HCT116 (cell line): ENCODE measurements around the gene VPS25. TPM values are rescaled to one million over a fixed set of nuclear protein-coding genes. Genes with fewer than 3 reads are reported as not detected.

Source experiments
- ATAC-seq: fragments of 200-7000 bp; cut with Tn5 transposase; 2 replicates; pipeline ENCODE4 v1.9.1; 2020; ENCODE audit warnings: mild to moderate bottlenecking, moderate library complexity
- BruUV-seq: library from RNA; stranded (reverse); fragments of 400-500 nt; replicated peaks from 2 replicates; lab custom pipeline; 2021; lab: Mats Ljungman, UMichigan
- CTCF ChIA-PET: fragments of 300-600 bp; sonication (Branson Sonifier 250); formaldehyde crosslinking; loops from one replicate; lab custom pipeline; 2021; ENCODE audit warnings: antibody characterized with exemption; lab: Charles Lee
- POLR2A ChIA-PET: fragments of 300-600, 350-600 bp; sonication (Branson Sonifier 250); formaldehyde crosslinking; loops from one replicate; lab custom pipeline; 2021; ENCODE audit warnings: antibody characterized with exemption; lab: Charles Lee
- RAD21 ChIA-PET, 2 experiments: fragments of 300-600 bp; sonication (Branson Sonifier 250); formaldehyde crosslinking; loops; one replicate each; lab custom pipeline; 2023; ENCODE audit warnings: low total read pairs in 2 of 2; ENCODE audit not compliant: uncharacterized antibody in 2 of 2, unreplicated experiment in 2 of 2, low non-redundant PET in 1 of 2; lab: Charles Lee
- DNase-seq: peaks from one replicate; pipeline ENCODE4 v3.0.0-alpha.2; 2010; ENCODE audit warnings: low read depth, low spot score
- H2AFZ ChIP-seq: fragments of 200-600 bp; shearing (Covaris generic), sonication (generic); 2 replicates; pipeline ENCODE4 v1.6.1; 2017; ENCODE audit warnings: low read depth, mixed run types, mixed read lengths, antibody characterized with exemption, low read length; ENCODE audit not compliant: poor library complexity, severe bottlenecking
- H3K27ac ChIP-seq: 2 replicates; pipeline ENCODE4 v1.5.1; 2012; ENCODE audit warnings: low read depth, low read length
- H3K27me3 ChIP-seq: fragments of 200-600 bp; sonication (generic); 2 replicates; pipeline ENCODE4 v1.6.1; 2016; ENCODE audit warnings: mixed run types, low read length, mixed read lengths; ENCODE audit not compliant: insufficient read depth
- H3K36me3 ChIP-seq, 2 experiments: fragments of 200-500 bp in 1 of 2; fragments of 200-600 bp in 1 of 2; sonication (Bioruptor generic) in 1 of 2; sonication (generic) in 1 of 2; 2 replicates each; pipeline versions ENCODE4 v1.5.1 to v1.6.1; 2014 to 2016; ENCODE audit warnings: low read length in 2 of 2, inconsistent platforms in 1 of 2, mixed read lengths in 1 of 2, mixed run types in 1 of 2; ENCODE audit not compliant: insufficient read depth in 2 of 2, control insufficient read depth in 1 of 2
- H3K4me1 ChIP-seq, 2 experiments: fragments of 200-600 bp in 1 of 2; sonication (generic) in 1 of 2; 2 replicates each; pipeline versions ENCODE4 v1.5.1 to v1.6.1; 2012 to 2017; ENCODE audit warnings: low read length in 2 of 2, inconsistent platforms in 1 of 2, mild to moderate bottlenecking in 1 of 2, mixed read lengths in 1 of 2, mixed run types in 1 of 2, moderate library complexity in 1 of 2; ENCODE audit not compliant: insufficient read depth in 2 of 2, control insufficient read depth in 1 of 2
- H3K4me2 ChIP-seq: fragments of 200-600 bp; sonication (generic); 2 replicates; pipeline ENCODE4 v1.6.1; 2017; ENCODE audit warnings: mixed run types, low read length, mixed read lengths
- H3K4me3 ChIP-seq, 2 experiments: fragments of 200-600 bp in 1 of 2; sonication (generic) in 1 of 2; replicated peaks in 1 of 2; 2 replicates each; pipeline ENCODE4 v1.5.1; 2011 to 2016; ENCODE audit warnings: low read length in 2 of 2, control low read depth in 1 of 2, low read depth in 1 of 2, mild to moderate bottlenecking in 1 of 2, mixed read lengths in 1 of 2, mixed run types in 1 of 2
- H3K79me2 ChIP-seq: fragments of 200-600 bp; sonication (generic); 2 replicates; pipeline ENCODE4 v1.6.1; 2017; ENCODE audit warnings: mild to moderate bottlenecking, mixed run types, low read length, moderate library complexity, mixed read lengths; ENCODE audit not compliant: insufficient read depth
- H3K9ac ChIP-seq: fragments of 200-600 bp; sonication (generic); 2 replicates; pipeline ENCODE4 v1.6.1; 2016; ENCODE audit warnings: low read length, mixed read lengths
- H3K9me2 ChIP-seq: fragments of 200-600 bp; sonication (generic), shearing (Covaris generic); 2 replicates; pipeline ENCODE4 v1.6.1; 2017; ENCODE audit warnings: mixed run types, mild to moderate bottlenecking, moderate library complexity; ENCODE audit not compliant: insufficient read depth
- H3K9me3 ChIP-seq, 2 experiments: fragments of 200-500 bp in 1 of 2; fragments of 200-600 bp in 1 of 2; sonication (Bioruptor generic) in 1 of 2; sonication (generic) in 1 of 2; 2 replicates each; pipeline ENCODE4 v1.6.1; 2014 to 2017; ENCODE audit warnings: low read length in 2 of 2, mixed read lengths in 2 of 2, inconsistent platforms in 1 of 2, low read depth in 1 of 2, mild to moderate bottlenecking in 1 of 2, mixed run types in 1 of 2, moderate library complexity in 1 of 2; ENCODE audit not compliant: control insufficient read depth in 1 of 2, insufficient read depth in 1 of 2
- H4K20me1 ChIP-seq: fragments of 200-600 bp; sonication (generic), shearing (Covaris generic); 2 replicates; pipeline ENCODE4 v1.6.1; 2017; ENCODE audit warnings: mixed run types, mild to moderate bottlenecking, moderate library complexity; ENCODE audit not compliant: insufficient read depth
- CBX3 ChIP-seq: IDR thresholded peaks from 2 replicates; pipeline ENCODE4 v1.6.1; 2012; ENCODE audit warnings: low read depth
- EGR1 ChIP-seq: IDR thresholded peaks from 2 replicates; pipeline ENCODE4 v1.6.1; 2012; ENCODE audit warnings: low read depth
- ELF1 ChIP-seq: IDR thresholded peaks from 2 replicates; pipeline ENCODE4 v1.6.1; 2012; ENCODE audit warnings: low read depth, borderline replicate concordance
- EZH2 ChIP-seq: fragments of 200-600 bp; sonication (generic); IDR thresholded peaks from 2 replicates; pipeline ENCODE4 v1.6.1; 2017; ENCODE audit warnings: antibody characterized with exemption, mixed run types
- EZH2phosphoT487 ChIP-seq: fragments of 200-600 bp; IDR thresholded peaks from 2 replicates; pipeline ENCODE4 v1.6.1; 2018; ENCODE audit warnings: antibody characterized with exemption, borderline replicate concordance
- JUND ChIP-seq: IDR thresholded peaks from 2 replicates; pipeline ENCODE4 v1.6.1; 2012
- POLR2A ChIP-seq: IDR thresholded peaks from 2 replicates; pipeline ENCODE4 v1.7.0; 2011; ENCODE audit warnings: borderline replicate concordance; ENCODE audit not compliant: insufficient read depth, insufficient read length; ENCODE audit errors: extremely low read depth
- POLR2AphosphoS5 ChIP-seq: IDR thresholded peaks from 2 replicates; pipeline ENCODE4 v1.6.1; 2011; ENCODE audit warnings: mild to moderate bottlenecking, low read depth, low read length, moderate library complexity
- RAD21 ChIP-seq: IDR thresholded peaks from 2 replicates; pipeline ENCODE4 v1.6.1; 2012; ENCODE audit warnings: low read depth, mild to moderate bottlenecking
- SIN3A ChIP-seq: IDR thresholded peaks from 2 replicates; pipeline ENCODE4 v1.6.1; 2012; ENCODE audit warnings: low read depth
- SP1 ChIP-seq: IDR thresholded peaks from 2 replicates; pipeline ENCODE4 v1.6.1; 2012; ENCODE audit warnings: low read depth
- SRF ChIP-seq: IDR thresholded peaks from 2 replicates; pipeline ENCODE4 v1.6.1; 2012; ENCODE audit warnings: low read depth
- YY1 ChIP-seq: IDR thresholded peaks from 2 replicates; pipeline ENCODE4 v1.6.1; 2011; ENCODE audit warnings: low read length, low read depth, moderate library complexity, mild to moderate bottlenecking; ENCODE audit not compliant: insufficient replicate concordance; ENCODE audit errors: extremely low read depth
- ZFX ChIP-seq: fragments of 450-650 bp; IDR thresholded peaks from 2 replicates; pipeline ENCODE4 v1.6.1; 2017
- ZNF274 ChIP-seq: fragments of 200-500 bp; sonication (Bioruptor generic); IDR thresholded peaks from 2 replicates; pipeline ENCODE4 v1.6.1; 2014; ENCODE audit warnings: mild to moderate bottlenecking, low read depth, low read length, inconsistent platforms
- intact Hi-C: fragments of 100-400 bp; cut with micrococcal nuclease; formaldehyde crosslinking; loops from 2 replicates; pipeline ENCODE4 v1.10.0; 2022
- total RNA-seq: library from RNA; stranded (reverse); gene quantifications from one replicate; pipeline ENCODE4 v1.2.1, GENCODE V29; 2021; ENCODE audit not compliant: unreplicated experiment
- TF ChIP-seq, protein P1 (sequence below): IDR thresholded peaks from 2 replicates; pipeline ENCODE4 v1.6.1; 2011; ENCODE audit warnings: mild to moderate bottlenecking, low read length, moderate library complexity; ENCODE audit not compliant: insufficient replicate concordance; ENCODE audit errors: extremely low read depth
- TF ChIP-seq, protein P2 (sequence below), 3 experiments: fragments of 200-600 bp in 1 of 3; sonication (generic) in 1 of 3; IDR thresholded peaks in 2 of 3; conservative IDR thresholded peaks in 1 of 3; 2 replicates each; pipeline ENCODE4 v1.5.1; 2012 to 2017; ENCODE audit warnings: low read depth in 2 of 3, low read length in 2 of 3, antibody characterized with exemption in 1 of 3, borderline replicate concordance in 1 of 3, control low read depth in 1 of 3, mild to moderate bottlenecking in 1 of 3, mixed read lengths in 1 of 3, mixed run types in 1 of 3, moderate library complexity in 1 of 3; ENCODE audit not compliant: insufficient read depth in 1 of 3
- TF ChIP-seq, protein P3 (sequence below): IDR thresholded peaks from 2 replicates; pipeline ENCODE4 v1.6.1; 2012; ENCODE audit warnings: low read depth

The VPS25 gene
- total RNA-seq, 1 experiment from 2014 or later: 57.0 TPM

DNA sequence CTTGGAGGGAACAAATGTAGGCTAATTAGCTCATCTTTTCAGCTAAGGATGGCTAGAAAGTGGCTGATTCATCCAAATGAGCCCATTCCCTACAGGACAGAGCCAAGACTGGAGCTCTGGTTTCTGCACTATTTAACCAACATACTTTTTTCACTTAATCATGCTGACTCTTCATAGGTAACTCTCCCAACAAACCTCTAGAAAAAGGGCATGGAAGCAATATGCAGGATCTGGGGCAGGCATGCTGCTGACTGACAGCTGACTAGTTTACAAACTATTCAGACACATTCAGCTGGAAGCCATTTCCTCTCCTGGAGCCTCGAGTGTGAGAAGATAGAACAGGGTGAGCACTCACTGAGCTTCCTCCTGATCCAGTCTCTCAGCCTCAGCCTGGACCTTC, 44.6 kb downstream of the VPS25 start:
- Histone ChIP-seq H3K4me2 (no peak overlapping the region), H3K9ac (no peak overlapping the region), H2AFZ (no peak overlapping the region), H3K9me2 (no peaks in the 10 kb centered on the region), H3K79me2 (peaks cover 14% of the 10 kb centered on the region), H3K9me3 (no peaks in the 10 kb centered on the region), H3K36me3 (peaks cover 52% of the 10 kb centered on the region in 2 experiments), H3K4me3 (no peak overlapping the region), H3K27ac (no peak overlapping the region)
- intact Hi-C loops: no loop called here
- no TSS peak for BruUV-seq
- DNase-seq: no peak
- no peak for TF ChIP-seq RAD21
- TF ChIP-seq, protein P1, sequence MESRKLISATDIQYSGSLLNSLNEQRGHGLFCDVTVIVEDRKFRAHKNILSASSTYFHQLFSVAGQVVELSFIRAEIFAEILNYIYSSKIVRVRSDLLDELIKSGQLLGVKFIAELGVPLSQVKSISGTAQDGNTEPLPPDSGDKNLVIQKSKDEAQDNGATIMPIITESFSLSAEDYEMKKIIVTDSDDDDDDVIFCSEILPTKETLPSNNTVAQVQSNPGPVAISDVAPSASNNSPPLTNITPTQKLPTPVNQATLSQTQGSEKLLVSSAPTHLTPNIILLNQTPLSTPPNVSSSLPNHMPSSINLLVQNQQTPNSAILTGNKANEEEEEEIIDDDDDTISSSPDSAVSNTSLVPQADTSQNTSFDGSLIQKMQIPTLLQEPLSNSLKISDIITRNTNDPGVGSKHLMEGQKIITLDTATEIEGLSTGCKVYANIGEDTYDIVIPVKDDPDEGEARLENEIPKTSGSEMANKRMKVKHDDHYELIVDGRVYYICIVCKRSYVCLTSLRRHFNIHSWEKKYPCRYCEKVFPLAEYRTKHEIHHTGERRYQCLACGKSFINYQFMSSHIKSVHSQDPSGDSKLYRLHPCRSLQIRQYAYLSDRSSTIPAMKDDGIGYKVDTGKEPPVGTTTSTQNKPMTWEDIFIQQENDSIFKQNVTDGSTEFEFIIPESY: no peak
- TF ChIP-seq YY1: no peak
- TF ChIP-seq CBX3: no peak
- TF ChIP-seq POLR2A: no peak
- no peak for TF ChIP-seq JUND
- TF ChIP-seq, protein P2, sequence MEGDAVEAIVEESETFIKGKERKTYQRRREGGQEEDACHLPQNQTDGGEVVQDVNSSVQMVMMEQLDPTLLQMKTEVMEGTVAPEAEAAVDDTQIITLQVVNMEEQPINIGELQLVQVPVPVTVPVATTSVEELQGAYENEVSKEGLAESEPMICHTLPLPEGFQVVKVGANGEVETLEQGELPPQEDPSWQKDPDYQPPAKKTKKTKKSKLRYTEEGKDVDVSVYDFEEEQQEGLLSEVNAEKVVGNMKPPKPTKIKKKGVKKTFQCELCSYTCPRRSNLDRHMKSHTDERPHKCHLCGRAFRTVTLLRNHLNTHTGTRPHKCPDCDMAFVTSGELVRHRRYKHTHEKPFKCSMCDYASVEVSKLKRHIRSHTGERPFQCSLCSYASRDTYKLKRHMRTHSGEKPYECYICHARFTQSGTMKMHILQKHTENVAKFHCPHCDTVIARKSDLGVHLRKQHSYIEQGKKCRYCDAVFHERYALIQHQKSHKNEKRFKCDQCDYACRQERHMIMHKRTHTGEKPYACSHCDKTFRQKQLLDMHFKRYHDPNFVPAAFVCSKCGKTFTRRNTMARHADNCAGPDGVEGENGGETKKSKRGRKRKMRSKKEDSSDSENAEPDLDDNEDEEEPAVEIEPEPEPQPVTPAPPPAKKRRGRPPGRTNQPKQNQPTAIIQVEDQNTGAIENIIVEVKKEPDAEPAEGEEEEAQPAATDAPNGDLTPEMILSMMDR (IDR thresholded peaks at IDR 0.05 in 2 of 3, conservative IDR thresholded peaks at IDR 0.05 in 1 of 3; ENCODE audit: borderline replicate concordance in 1 of 3, insufficient read depth in 1 of 3, low read depth in 2 of 3, low read length in 2 of 3): no peak
- TF ChIP-seq POLR2AphosphoS5: no peak
- no peak for TF ChIP-seq SIN3A
- TF ChIP-seq SP1: no peak
- no peak for TF ChIP-seq EZH2
- no peak for TF ChIP-seq ELF1
- TF ChIP-seq EGR1: no peak
- TF ChIP-seq ZNF274: no peak
- no peak for TF ChIP-seq ZFX
- no peak for TF ChIP-seq EZH2phosphoT487
- TF ChIP-seq, protein P3, sequence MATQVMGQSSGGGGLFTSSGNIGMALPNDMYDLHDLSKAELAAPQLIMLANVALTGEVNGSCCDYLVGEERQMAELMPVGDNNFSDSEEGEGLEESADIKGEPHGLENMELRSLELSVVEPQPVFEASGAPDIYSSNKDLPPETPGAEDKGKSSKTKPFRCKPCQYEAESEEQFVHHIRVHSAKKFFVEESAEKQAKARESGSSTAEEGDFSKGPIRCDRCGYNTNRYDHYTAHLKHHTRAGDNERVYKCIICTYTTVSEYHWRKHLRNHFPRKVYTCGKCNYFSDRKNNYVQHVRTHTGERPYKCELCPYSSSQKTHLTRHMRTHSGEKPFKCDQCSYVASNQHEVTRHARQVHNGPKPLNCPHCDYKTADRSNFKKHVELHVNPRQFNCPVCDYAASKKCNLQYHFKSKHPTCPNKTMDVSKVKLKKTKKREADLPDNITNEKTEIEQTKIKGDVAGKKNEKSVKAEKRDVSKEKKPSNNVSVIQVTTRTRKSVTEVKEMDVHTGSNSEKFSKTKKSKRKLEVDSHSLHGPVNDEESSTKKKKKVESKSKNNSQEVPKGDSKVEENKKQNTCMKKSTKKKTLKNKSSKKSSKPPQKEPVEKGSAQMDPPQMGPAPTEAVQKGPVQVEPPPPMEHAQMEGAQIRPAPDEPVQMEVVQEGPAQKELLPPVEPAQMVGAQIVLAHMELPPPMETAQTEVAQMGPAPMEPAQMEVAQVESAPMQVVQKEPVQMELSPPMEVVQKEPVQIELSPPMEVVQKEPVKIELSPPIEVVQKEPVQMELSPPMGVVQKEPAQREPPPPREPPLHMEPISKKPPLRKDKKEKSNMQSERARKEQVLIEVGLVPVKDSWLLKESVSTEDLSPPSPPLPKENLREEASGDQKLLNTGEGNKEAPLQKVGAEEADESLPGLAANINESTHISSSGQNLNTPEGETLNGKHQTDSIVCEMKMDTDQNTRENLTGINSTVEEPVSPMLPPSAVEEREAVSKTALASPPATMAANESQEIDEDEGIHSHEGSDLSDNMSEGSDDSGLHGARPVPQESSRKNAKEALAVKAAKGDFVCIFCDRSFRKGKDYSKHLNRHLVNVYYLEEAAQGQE: no peak
- no peak for TF ChIP-seq SRF
- TF ChIP-seq, all 23 proteins: peak for 0
- Histone ChIP-seq H3K4me1 (peaks cover 1 to 2% of the 10 kb centered on the region in 2 experiments; a peak in 2 of 4 replicates), H4K20me1 (no peaks in the 10 kb centered on the region), H3K27me3 (no peaks in the 10 kb centered on the region)
- RAD21 ChIA-PET: no interaction called here
- CTCF ChIA-PET: interaction anchor here (1.0 kb wide), 1 partner anchor 19 kb away, joined by 3 read pairs; the partner anchor contains the start of genes CNTD1 and COA3
- no peak for ATAC-seq
- POLR2A ChIA-PET: no interaction called here
